Stimulated activated CD8-positive, alpha-beta memory T cell treated with anti-CD3 and anti-CD28 coated beads, Interleukin-4, amount 100 ng/mL, for 4 hours (primary cell): ENCODE measurements around the gene PRSS48.
"Not testable (repeated sequence)": the region's sequence is repeated elsewhere in the genome, so short reads cannot be mapped to it uniquely, and the experiment has no call there.

ENCODE experiments used
- DNase-seq, 2 donors: peaks; one replicate each; pipeline ENCODE4 v3.0.0-alpha.2; 2020; ENCODE audit warnings: low read depth in 2 of 2, low spot score in 1 of 2

Gene PRSS48, protein sequence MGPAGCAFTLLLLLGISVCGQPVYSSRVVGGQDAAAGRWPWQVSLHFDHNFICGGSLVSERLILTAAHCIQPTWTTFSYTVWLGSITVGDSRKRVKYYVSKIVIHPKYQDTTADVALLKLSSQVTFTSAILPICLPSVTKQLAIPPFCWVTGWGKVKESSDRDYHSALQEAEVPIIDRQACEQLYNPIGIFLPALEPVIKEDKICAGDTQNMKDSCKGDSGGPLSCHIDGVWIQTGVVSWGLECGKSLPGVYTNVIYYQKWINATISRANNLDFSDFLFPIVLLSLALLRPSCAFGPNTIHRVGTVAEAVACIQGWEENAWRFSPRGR

DNA sequence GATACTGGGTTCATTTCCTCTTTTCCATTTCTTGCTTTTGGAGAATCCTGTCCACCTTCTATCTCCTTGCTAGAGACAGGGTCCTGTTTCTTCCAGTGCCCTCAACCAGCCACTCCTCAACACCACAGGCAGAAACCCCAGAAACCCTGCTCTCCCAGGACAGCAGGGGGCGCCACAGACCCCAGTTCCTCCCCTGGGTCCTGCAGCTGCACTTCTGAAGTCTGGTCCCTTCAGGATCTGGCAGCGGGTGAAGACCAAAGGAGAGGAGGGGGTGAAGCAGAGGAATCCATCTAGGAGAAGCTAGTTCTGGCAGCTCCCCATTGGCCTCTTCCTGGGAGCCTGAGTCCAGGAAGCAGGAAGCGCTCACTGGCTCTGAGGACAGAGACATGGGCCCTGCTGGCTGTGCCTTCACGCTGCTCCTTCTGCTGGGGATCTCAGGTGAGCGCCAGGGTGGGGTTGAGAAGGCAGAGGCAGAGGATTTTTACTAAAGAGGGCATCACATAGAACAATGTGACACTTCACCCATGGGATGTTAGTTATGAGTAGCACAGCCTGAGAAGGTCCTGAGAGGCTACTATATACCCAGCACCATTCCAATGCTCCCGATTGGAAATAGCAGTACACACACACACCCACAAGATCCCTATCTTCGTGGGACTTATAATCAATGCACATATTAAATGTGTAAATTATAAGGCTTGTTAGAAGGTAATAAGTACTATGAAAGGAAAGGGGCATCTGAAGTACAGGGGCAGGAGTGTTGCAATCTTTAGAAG, at the start of gene PRSS48:
TSS of gene PRSS48 (plus strand) at position 375 of the 776 bp plus-strand sequence. CDS start at position 387, 12 bp downstream.
- no peak for DNase-seq

DNA sequence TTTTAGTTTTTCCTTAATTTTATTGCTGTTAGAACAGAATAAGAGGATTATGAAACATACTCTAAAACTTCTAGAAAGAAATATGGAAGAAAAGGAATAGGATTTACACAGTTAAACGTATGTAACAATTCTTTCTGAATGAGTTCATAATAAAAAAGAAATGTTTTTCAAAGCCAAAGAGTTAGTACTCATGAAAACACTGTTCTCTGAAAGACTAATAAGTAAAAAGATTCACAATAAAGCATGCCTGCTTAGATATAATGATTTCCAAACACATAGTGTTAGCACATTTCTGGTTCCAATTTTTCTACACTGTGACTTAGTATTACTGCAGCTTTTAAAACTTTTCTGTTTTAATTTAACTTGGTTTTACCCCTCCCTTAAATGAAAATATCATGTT, 49.8 kb upstream of the PRSS48 start:
- DNase-seq: no peak

DNA sequence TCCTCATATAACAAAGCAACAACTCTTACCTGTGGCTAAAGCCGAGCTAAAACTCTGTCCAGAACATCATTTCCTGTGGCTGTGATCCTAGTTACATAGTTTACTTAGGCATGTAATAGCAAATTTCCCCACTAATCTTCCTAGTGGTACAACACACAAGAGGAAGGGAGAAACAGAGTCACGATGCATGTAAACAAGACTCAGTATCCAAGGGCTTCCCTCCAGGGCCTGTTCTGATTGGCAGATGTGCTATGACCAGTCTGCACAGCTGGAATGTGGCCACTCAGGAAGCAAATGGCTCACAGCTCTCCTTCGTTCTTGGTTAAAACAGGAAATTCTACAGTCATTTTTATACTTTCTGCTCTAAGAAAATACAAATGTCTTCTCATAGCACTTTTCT, 49.2 kb upstream of the PRSS48 start:
- DNase-seq: no peak

DNA sequence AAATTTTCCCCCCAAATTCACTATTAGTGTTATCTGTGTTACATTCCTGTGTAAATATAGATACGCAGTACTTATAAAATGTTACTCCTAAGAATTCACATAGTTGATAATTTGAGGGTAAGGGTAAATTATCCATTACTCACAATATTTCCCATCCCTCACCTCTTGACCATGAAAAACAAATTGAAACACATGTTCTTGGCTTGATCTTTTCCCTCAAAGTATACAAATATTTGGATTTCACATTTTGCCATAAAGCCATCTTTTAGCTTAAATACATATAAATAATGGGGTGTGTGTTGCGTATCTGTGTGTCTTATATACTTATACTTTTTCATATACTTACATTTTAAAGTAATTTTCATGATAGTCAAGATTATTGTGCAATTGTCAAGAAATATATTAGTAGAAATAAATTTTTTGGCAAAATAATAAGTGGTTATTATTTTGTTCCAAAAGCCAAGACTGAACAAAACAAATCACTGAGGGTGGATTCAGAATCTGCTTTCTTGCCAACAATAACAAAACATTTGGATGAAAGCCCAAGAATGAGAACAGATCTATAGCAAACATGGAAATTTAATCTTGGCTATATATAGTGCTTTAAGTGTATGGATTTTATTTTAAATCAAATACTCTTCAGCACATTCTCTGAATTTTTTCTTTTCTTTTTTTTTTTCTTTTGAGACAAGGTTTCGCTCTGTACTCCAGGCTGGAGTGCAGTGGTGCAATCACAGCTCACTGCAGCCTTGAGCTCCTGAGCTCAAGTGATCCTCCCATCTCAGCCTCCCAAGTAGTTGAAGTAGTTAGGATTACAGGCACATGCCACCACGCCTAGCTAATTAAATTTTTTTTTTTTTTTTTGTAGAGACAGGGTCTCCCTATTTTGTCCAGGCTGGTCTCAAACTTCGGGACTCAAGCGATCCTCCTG, 48.5 kb upstream of the PRSS48 start:
- no peak for DNase-seq

DNA sequence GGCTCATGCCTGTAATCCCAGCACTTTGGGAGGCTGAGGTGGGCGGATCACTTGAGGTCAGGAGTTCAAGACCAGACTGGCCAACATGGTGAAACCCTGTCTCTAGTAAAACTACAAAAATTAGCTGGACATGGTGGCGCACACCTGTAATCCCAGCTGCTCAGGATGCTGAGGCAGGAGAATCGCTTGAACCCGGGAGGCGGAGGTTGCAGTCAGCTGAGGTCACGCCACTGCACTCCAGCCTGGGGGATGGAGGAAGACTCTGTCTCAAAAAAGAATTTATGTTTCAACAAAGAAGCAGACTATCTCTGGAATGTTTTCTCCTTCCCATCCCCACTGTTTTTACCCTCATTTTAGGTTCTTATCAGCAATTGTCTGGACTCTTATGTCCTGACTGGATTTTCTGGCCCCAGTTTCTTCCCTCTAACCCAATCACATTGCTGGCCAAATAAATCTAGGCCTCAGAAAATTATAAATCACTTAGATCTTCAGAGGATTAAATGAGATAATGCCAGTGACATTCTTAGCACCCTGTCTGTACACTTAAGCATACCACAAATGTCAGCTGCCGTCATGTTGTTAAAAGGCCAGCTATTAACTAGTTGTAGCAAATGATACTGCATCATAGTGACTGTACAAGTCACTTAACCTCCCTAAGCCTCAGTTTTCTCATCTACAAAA, 44.9 kb upstream of the PRSS48 start:
- no peak for DNase-seq

DNA sequence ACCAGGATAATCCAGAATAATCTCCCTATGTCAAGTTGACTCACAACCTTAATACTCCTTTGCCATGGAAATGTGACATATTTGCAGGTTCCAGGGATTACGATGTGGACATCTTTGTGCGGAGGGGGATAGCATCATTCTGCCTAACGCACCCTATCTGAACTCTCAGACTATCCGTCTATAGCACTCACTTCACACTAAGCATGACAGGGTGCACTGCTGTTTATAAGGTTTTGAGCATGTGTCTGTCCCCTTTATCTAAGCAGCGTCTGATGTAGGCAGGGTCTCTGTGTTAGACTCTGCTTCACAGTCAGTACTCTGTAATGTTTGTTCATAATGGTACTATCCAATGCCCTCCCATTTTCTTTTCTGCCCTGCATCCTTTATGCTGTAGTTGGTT, 43.4 kb upstream of the PRSS48 start:
- DNase-seq: no peak

DNA sequence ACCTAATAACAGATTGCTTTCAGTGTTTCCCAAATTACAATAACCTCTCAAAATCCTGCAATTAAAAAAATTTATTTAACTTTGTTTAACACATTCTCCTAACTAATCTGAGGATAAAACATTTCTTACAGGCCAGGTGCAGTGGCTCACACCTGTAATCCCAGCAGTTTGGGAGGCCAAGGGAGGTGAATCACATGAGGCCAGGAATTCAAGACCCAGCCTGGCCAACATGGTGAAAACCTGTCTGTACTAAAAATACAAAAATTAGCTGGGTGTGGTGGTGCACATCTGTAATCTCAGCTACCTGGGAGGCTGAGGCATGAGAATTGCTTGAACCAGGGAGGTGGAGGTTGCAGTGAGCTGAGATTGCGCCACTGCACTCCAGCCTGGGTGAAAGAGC, 41.6 kb upstream of the PRSS48 start:
- not testable (repeated sequence) for DNase-seq

DNA sequence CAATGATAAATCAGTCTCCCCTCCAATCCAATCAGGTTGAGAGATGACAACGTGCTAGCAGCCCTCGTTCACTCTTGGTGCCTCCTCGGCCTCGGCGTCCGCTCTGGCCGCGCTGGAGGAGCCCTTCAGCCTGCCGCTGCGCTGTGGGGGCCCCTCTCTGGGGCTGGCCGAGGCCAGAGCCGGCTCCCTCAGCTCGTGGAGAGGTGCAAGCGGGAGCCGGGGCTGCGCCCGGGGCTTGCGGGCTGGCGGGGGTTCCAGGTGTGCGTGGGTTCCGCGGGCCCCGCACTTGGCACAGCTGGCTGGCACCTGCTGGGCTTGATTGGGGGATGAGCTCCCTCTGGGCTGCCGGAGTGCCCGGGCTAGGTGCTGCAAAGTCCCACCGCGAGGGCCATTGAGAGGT, 40.9 kb upstream of the PRSS48 start:
- no peak for DNase-seq

DNA sequence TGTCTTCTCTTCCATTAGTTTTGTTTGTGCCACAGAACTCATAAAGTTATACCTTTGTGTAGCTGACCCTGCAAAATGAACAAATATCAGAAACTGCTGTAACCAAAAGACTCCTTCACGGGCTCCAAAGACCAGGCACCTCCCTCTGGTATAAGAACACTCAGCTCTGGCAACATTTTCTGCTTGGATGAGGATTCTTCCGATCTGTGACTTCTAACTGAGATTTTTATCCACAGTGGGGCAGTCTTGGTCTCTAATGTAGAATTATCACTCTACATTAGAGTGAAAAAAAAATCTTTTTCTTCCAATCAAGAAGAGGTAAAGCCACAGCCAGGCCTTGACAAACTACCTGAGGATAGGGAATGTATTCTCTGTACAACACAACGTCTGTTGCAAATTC, 38.5 kb upstream of the PRSS48 start:
- no peak for DNase-seq

DNA sequence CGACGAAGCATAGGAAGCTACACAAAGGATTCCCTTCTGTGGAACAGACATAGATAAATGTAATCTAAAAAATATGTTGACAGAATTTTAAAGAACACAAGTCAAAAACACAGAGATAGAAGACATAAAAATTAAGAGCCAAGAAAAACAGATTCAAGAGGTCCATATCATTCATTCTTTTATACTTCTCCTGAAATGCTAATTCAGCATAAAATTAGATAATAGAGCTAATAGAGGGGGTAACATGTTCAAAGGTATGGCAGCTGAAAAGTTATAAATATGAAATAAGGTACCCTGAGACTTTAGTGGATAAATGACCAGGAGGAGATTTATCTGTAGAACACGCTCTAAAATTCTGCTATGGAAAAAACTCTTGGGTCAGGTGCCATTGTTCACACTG, 37.4 kb upstream of the PRSS48 start:
- no peak for DNase-seq

DNA sequence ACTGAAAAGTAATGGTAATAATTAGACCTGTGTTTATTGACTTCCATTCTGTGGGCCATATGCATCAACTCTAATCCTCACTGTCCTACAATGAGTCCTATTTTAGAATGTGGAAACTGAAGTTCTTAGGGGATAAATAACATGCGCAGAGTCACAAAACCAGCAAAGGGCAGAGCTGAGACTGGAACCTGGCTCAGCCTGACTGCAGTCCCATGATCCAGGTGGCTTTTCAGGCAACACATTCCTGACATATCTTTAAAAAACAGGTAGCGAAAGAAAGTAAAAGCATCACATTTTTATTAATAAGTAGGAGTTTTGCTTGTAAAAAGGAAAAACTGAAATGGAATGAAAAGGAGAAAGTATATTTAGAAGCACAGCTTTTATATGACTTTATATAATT, 34.7 kb upstream of the PRSS48 start:
- DNase-seq: no peak

DNA sequence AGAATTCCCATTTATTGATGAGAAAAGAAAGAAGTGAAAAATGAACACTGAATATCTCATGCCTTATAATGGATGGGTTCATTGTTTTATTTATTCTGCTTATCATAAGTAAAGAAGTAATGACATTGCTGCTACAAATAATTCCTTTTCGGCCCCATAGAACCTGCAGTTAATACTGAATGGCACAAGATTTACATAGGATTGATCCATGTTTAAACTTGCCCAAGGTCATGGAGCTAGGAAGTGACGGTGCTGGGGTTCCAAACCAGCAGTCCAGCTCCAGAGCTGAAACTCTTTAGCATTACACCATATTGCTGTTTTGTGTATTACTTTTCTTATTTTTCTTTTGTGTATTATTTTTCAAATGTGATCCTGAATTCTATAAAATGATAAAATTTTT, 30.2 kb upstream of the PRSS48 start:
- DNase-seq: no peak

DNA sequence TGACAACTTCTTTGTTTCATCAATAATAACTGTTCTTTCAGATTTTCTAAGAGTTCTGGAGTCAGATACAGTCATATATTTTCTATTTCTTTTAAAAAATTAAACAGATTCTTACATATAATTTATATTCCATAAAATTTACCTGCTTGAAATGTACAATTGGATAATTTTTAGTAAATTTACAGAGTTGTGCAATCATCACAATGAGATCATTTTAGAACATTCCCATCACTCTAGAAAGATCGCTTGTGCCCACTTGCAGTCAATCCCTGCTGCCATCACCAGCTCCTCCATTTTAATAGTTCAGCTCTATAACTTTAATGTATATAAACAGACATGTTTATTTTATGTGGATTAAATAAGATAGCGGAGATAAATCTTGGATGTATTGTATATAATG, 29.6 kb upstream of the PRSS48 start:
- DNase-seq: no peak

DNA sequence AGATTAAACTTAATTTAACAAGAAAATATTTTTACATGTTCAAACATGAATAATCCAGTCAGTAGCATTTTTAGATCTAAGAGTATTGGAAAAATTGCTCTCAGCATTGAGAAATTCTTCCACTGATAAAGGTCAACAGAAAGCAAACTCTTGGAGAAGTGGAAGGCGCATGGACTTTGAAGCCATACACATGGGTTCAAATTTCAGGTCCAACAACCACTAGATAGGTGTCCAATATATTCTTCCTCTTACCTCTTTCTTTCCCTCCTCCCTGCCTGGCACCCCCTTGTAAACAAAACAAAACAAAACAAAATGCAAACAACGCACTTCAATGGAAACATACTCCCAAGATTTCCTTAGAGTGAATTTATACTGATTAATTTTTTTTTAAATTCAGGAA, 28.4 kb upstream of the PRSS48 start:
- no peak for DNase-seq

DNA sequence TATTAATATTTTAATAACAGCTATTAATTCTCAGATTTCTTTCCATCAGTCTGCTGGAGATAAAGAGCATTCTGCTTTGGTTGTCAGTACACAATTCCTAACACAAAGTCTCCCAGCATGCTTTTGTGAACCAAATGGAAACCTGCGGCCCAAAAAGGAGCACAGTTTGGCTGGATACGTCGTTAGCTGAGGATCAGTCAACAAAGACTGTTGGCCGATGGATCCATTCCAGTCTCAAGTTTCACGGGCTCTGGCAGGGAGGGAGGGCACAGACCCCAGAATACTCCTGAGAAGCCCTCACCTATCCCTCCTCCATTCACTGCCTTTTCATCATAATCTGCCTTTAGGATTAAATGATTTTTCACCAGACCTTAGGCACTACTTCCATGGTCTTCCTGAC, 26.3 kb upstream of the PRSS48 start:
- DNase-seq: no peak

DNA sequence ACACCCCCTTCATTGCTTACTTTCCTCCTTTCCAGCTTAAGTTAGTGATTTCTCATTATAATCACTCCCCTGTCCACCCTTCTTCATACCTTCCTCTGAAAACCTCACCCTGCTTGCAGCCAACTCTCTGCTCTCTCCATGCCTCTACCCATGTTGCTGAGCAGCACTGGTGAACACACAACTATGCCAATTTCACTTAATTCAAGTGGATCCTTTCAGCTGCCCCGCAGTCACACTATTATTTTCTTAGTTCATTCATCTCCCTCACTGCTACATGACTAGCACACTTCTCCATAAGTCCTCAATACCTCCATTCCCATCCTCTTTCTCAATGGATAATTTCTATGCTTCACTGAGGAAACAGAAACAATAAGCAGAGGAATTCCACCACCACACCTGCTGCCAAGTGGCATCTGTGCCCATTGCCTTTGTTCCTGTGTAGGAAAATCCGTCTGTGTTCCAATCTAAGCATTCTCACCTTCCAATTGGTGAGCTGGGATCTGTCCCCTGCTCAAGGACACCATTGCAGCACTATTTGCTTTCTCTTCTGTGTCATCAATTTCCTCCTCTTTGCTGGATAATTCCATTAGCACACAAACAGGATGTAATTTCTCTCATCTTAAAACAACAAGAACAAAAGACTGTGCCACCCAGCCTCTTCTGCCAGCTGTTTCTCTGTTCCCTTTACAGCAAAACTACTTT, 25.2 kb upstream of the PRSS48 start:
- no peak for DNase-seq

DNA sequence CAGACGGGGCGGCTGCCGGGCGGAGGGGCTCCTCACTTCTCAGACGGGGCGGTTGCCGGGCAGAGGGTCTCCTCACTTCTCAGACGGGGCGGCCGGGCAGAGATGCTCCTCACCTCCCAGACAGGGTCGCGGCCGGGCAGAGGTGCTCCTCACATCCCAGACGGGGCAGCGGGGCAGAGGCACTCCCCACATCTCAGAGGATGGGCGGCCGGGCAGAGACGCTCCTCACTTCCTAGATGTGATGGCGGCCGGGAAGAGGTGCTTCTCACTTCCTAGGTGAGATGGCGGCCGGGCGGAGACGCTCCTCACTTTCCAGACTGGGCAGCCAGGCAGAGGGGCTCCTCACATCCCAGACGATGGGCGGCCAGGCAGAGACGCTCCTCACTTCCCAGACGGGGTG, 21.7 kb upstream of the PRSS48 start:
- DNase-seq: not testable (repeated sequence)

DNA sequence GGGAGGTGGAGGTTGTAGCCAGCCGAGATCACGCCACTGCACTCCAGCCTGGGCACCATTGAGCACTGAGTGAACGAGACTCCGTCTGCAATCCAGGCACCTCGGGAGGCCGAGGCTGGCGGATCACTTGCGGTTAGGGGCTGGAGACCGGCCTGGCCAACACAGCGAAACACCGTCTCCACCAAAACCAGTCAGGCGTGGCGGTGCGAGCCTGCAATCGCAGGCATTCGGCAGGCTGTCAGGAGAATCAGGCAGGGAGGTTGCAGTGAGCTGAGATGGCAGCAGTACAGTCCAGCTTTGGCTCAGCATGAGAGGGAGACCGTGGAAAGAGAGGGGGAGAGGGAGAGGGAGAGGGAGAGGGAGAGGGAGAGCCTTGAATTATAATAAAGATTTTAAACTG, 21.3 kb upstream of the PRSS48 start:
- not testable (repeated sequence) for DNase-seq

DNA sequence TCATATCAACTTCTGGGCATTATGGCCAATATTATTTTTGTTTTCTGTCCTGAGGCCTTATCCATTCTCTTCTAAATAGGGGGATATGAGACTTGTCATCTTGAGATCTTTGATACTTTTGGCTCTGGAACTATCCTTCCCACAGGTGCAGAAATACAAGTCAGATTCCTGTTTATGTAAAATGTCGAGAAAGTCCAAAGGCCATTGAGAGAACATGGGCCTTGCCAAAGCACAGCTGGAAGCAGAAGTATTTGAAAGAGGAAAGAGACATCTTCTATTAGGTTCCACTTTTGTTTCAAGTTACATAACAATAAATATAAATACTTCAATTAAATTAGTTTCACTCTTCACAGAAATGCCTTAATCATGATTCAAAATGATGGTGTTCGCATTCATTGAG, 20.8 kb upstream of the PRSS48 start:
- no peak for DNase-seq

DNA sequence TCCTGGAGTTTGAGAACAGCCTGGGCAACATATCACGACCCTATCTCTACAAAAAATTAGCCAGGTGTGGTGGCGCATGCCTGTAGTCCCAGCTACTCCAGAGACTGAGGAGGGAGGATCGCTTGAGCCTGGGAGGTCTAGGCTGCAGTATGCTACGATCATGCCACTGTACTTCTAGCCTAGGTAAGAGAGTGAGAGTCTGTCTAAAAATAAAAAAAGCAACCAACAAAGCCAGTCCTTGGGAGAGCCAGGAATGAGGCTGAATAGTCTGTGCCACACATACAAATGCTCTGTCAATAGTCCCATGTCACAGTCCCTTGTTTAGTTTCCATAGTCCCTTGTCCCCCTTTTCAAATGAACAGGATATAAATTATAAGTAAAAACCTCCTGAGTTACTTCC, 19.3 kb upstream of the PRSS48 start:
- no peak for DNase-seq
